ENCODE measurements around the gene DAND5. TPM values are rescaled to one million over a fixed set of nuclear protein-coding genes. Genes with fewer than 3 reads are reported as not detected.

Gene DAND5
- total and polyA plus RNA-seq, 2 of the 13 experiments (the other 11 are each of a cell fraction or from before 2014, with no cell fraction given) = 0.04 TPM; not detected in 1

- TF ChIP-seq E2F2 (CRISPR knock-in tag; IDR thresholded peaks at IDR 0.05; ENCODE audit: borderline replicate concordance) (no peak), KDM5B (CRISPR knock-in tag; IDR thresholded peaks at IDR 0.05; ENCODE audit: borderline replicate concordance) (peak; percentile 88), ZFYVE20 (CRISPR knock-in tag; IDR thresholded peaks at IDR 0.05; ENCODE audit: borderline replicate concordance, low read depth) (no peak), ZNF512 (CRISPR knock-in tag; IDR thresholded peaks at IDR 0.05) (no peak), NFE2L2 (IDR thresholded peaks at IDR 0.05; ENCODE audit: low read length) (no peak), ZBED4 (CRISPR knock-in tag; IDR thresholded peaks at IDR 0.05; ENCODE audit: borderline replicate concordance) (no peak), U2AF1 (optimal IDR thresholded peaks at IDR 0.05; ENCODE audit: low read depth, low read length) (no peak), SALL2 (CRISPR knock-in tag; IDR thresholded peaks at IDR 0.05) (peak; percentile 78), ZNF564 (CRISPR knock-in tag; IDR thresholded peaks at IDR 0.05) (peak; percentile 29; the same call in 1 of the 2 replicates), AHDC1 (CRISPR knock-in tag; IDR thresholded peaks at IDR 0.05; ENCODE audit: borderline replicate concordance) (0 out of 2 replicates have a peak, but pooled peaks have one; percentile 12), RXRA (CRISPR knock-in tag; IDR thresholded peaks at IDR 0.05) (0 out of 2 replicates have a peak, but pooled peaks have one; percentile 51), ZNF343 (CRISPR knock-in tag; IDR thresholded peaks at IDR 0.05) (peak; percentile 87; the same call in 1 of the 2 replicates), SP4 (CRISPR knock-in tag; IDR thresholded peaks at IDR 0.05) (peak; percentile 91), E2F5 (CRISPR knock-in tag; conservative IDR thresholded peaks at IDR 0.05) (peak; percentile 71)
Measured at GRCh38 chr19:12937927-12938778, 31.2 kb upstream of the DAND5 start, which contains the start of gene CALR (continued).

Data from HepG2 (cell line).